B cell (primary cell): ENCODE measurements around the gene LRRC4C. TPM values are rescaled to one million over a fixed set of nuclear protein-coding genes. Genes with fewer than 3 reads are reported as not detected.

ENCODE experiments used
- ATAC-seq: fragments of 200-7000 bp; cut with Tn5 transposase; one replicate; pipeline ENCODE4 v1.10.0; 2021; ENCODE audit warnings: low read depth, mild to moderate bottlenecking, moderate number of reproducible peaks, moderate library complexity
- CTCF ChIA-PET: fragments of 350-600 bp; sonication (Branson Sonifier 250); formaldehyde crosslinking; loops from one replicate; lab custom pipeline; 2021; ENCODE audit warnings: antibody characterized with exemption, inconsistent platforms; lab: Charles Lee
- POLR2A ChIA-PET: fragments of 350-600 bp; sonication (Branson Sonifier 250); formaldehyde crosslinking; loops from one replicate; lab custom pipeline; 2021; ENCODE audit warnings: antibody characterized with exemption; lab: Charles Lee
- DNase-seq: peaks from one replicate; pipeline ENCODE4 v3.0.0; 2013
- H2AFZ ChIP-seq: 2 replicates; pipeline ENCODE4 v1.6.1; 2012; ENCODE audit warnings: mild to moderate bottlenecking, low read depth, low read length; ENCODE audit not compliant: insufficient read depth, poor library complexity, severe bottlenecking
- H3K27ac ChIP-seq, 2 donors: 1 replicate in 1 of 2; 2 replicates in 1 of 2; pipeline ENCODE4 v1.5.1; 2012 to 2013; ENCODE audit warnings: low read length in 2 of 2, mild to moderate bottlenecking in 2 of 2, moderate library complexity in 1 of 2
- H3K27me3 ChIP-seq, 4 experiments: fragments of 200-600 bp in 1 of 4; sonication (generic) in 1 of 4; replicated peaks in 1 of 4; 1 replicate in 2 of 4; 2 replicates in 2 of 4; pipeline versions ENCODE4 v1.6.1 to v1.7.0; 2013 to 2016; ENCODE audit warnings: low read length in 3 of 4, mild to moderate bottlenecking in 2 of 4, mixed read lengths in 1 of 4, moderate library complexity in 1 of 4; ENCODE audit not compliant: insufficient read depth in 4 of 4, control insufficient read depth in 3 of 4; ENCODE audit errors: control extremely low read depth in 1 of 4
- H3K36me3 ChIP-seq, 2 experiments: replicated peaks in 1 of 2; 1 replicate in 1 of 2; 2 replicates in 1 of 2; pipeline versions ENCODE4 v1.6.1 to v1.7.1; 2013; ENCODE audit warnings: low read length in 1 of 2; ENCODE audit not compliant: insufficient read depth in 2 of 2, control insufficient read depth in 1 of 2; ENCODE audit errors: control extremely low read depth in 1 of 2, extremely low read depth in 1 of 2
- H3K4me1 ChIP-seq, 2 donors: fragments of 200-600 bp in 1 of 2; sonication (generic) in 1 of 2; 1 replicate in 1 of 2; 2 replicates in 1 of 2; pipeline versions ENCODE4 v1.5.1 to v1.6.1; 2013 to 2017; ENCODE audit warnings: low read length in 2 of 2; ENCODE audit not compliant: control insufficient read depth in 2 of 2, insufficient read depth in 2 of 2
- H3K4me2 ChIP-seq: replicated peaks from 2 replicates; pipeline ENCODE3; 2012; ENCODE audit warnings: mild to moderate bottlenecking, low read depth, low read length; ENCODE audit not compliant: poor library complexity, severe bottlenecking
- H3K4me3 ChIP-seq, 5 experiments: fragments of 200-600 bp in 1 of 5; sonication (generic) in 1 of 5; 1 replicate in 3 of 5; 2 replicates in 2 of 5; pipeline versions ENCODE4 v1.5.1 to v1.7.0; 2011 to 2016; ENCODE audit warnings: low read length in 4 of 5, mild to moderate bottlenecking in 4 of 5, low read depth in 2 of 5, control low read depth in 1 of 5, moderate library complexity in 1 of 5; ENCODE audit not compliant: insufficient read depth in 1 of 5; ENCODE audit errors: control extremely low read depth in 1 of 5, extremely low read depth in 1 of 5
- H3K79me2 ChIP-seq: fragments of 200-600 bp; sonication (generic); one replicate; pipeline ENCODE4 v1.6.0; 2016; ENCODE audit warnings: low read length; ENCODE audit not compliant: control insufficient read depth, insufficient read depth
- H3K9ac ChIP-seq: fragments of 200-600 bp; sonication (generic); 2 replicates; pipeline ENCODE4 v1.6.1; 2017; ENCODE audit warnings: mild to moderate bottlenecking, low read length, moderate library complexity
- H3K9me3 ChIP-seq, 3 donors: one replicate each; pipeline versions ENCODE4 v1.6.1 to v1.7.1; 2013; ENCODE audit warnings: low read length in 2 of 3; ENCODE audit not compliant: control insufficient read depth in 2 of 3, insufficient read depth in 1 of 3; ENCODE audit errors: control extremely low read depth in 1 of 3
- H4K20me1 ChIP-seq: 2 replicates; pipeline ENCODE4 v1.6.0; 2012; ENCODE audit warnings: mild to moderate bottlenecking, low read length; ENCODE audit not compliant: insufficient read depth, control insufficient read depth, poor library complexity, severe bottlenecking
- H3K27ac Mint-ChIP-seq: one replicate; pipeline ENCODE4 v1.8.0; 2021; ENCODE audit warnings: mixed read lengths
- H3K27me3 Mint-ChIP-seq: one replicate; pipeline ENCODE4 v1.8.0; 2021; ENCODE audit warnings: mixed read lengths
- H3K4me1 Mint-ChIP-seq: one replicate; pipeline ENCODE4 v1.8.0; 2021; ENCODE audit warnings: mixed read lengths
- H3K4me3 Mint-ChIP-seq: one replicate; pipeline ENCODE4 v1.8.0; 2021; ENCODE audit warnings: mixed read lengths
- H3K9me3 Mint-ChIP-seq: one replicate; pipeline ENCODE4 v1.8.0; 2022; ENCODE audit warnings: mixed read lengths; ENCODE audit not compliant: insufficient read depth
- EZH2 ChIP-seq: IDR thresholded peaks from 2 replicates; pipeline ENCODE4 v1.6.1; 2012; ENCODE audit warnings: borderline replicate concordance, low read depth, mild to moderate bottlenecking, moderate library complexity, low read length; ENCODE audit not compliant: insufficient read depth, poor library complexity, severe bottlenecking
- WGBS: methylation state at CpG from one replicate; pipeline ENCODE4 v1.1.5; 2013; ENCODE audit warnings: missing lambda C conversion rate; ENCODE audit not compliant: insufficient coverage; 5-methylcytosine and 5-hydroxymethylcytosine counted together
- intact Hi-C: fragments of 100-400 bp; cut with micrococcal nuclease; formaldehyde crosslinking; loops from one replicate; pipeline ENCODE4 v1.10.0; 2022
- polyA plus RNA-seq: library from polyadenylated mRNA; depleted of rRNA; stranded (reverse); fragments of >200 nt; gene quantifications from 2 replicates; pipeline ENCODE4 v1.2.3, GENCODE V29; 2012
- total RNA-seq, 2 donors: library from RNA; stranded (reverse); fragments of 120-200 nt in 1 of 2; gene quantifications; 1 replicate in 1 of 2; 2 replicates in 1 of 2; pipeline versions ENCODE4 v1.2.3 to v1.2.4, GENCODE V29; 2013 to 2022
- TF ChIP-seq, protein P1 (sequence below): fragments of 200-600 bp; IDR thresholded peaks from one replicate; pipeline ENCODE4 v1.8.0; 2022; ENCODE audit warnings: antibody characterized with exemption, mild to moderate bottlenecking

The LRRC4C gene
- total and polyA plus RNA-seq, 2 donors (not counting 1 experiment from before 2014, with no cell fraction given): 0.57 TPM; not detected in 1

DNA sequence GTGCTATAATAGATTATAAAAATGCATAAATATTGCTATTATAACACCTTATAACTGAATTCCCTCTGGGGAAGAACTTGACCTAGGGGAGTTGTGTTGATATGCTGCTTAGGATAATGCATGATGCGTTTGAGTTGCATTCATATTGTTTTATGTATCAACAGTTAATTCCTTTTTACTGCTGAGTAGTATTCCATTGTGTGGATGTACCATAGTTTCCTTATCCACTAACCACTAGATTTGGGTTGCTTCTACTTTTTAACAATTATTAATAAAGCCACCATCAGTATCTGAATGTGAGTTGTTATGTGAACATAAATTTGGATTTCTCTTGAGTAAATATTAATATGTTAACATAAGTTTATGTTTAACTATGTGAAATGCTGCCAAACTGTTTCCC is 19.7 kb upstream of the LRRC4C start:
- Histone ChIP-seq H3K27me3 (no peaks in the 10 kb centered on the region), H3K27ac (no peak overlapping the region), H3K36me3 (no peaks in the 10 kb centered on the region), H3K4me1 (no peaks in the 10 kb centered on the region), H3K4me2 (no peak overlapping the region), H4K20me1 (no peaks in the 10 kb centered on the region), H3K79me2 (no peaks in the 10 kb centered on the region), H2AFZ (no peak overlapping the region), H3K9me3 (peaks cover 0 to 4% (median 0%) of the 10 kb centered on the region in 3 donors), H3K4me3 (no peak overlapping the region), H3K9ac (no peak overlapping the region)
- TF ChIP-seq EZH2: no peak
- TF ChIP-seq, protein P1, sequence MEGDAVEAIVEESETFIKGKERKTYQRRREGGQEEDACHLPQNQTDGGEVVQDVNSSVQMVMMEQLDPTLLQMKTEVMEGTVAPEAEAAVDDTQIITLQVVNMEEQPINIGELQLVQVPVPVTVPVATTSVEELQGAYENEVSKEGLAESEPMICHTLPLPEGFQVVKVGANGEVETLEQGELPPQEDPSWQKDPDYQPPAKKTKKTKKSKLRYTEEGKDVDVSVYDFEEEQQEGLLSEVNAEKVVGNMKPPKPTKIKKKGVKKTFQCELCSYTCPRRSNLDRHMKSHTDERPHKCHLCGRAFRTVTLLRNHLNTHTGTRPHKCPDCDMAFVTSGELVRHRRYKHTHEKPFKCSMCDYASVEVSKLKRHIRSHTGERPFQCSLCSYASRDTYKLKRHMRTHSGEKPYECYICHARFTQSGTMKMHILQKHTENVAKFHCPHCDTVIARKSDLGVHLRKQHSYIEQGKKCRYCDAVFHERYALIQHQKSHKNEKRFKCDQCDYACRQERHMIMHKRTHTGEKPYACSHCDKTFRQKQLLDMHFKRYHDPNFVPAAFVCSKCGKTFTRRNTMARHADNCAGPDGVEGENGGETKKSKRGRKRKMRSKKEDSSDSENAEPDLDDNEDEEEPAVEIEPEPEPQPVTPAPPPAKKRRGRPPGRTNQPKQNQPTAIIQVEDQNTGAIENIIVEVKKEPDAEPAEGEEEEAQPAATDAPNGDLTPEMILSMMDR: no peak
- CTCF ChIA-PET: no interaction called here
- no peak for ATAC-seq
- intact Hi-C loops: no loop called here
- Mint-ChIP-seq H3K4me1 (no peaks in the 10 kb centered on the region), H3K9me3 (peaks cover 10% of the 10 kb centered on the region), H3K4me3 (no peak overlapping the region), H3K27me3 (no peaks in the 10 kb centered on the region), H3K27ac (no peak overlapping the region)
- no peak for DNase-seq
- POLR2A ChIA-PET: no interaction called here
- no CpG with 5 or more reads among the region's 1 CpG for WGBS

DNA sequence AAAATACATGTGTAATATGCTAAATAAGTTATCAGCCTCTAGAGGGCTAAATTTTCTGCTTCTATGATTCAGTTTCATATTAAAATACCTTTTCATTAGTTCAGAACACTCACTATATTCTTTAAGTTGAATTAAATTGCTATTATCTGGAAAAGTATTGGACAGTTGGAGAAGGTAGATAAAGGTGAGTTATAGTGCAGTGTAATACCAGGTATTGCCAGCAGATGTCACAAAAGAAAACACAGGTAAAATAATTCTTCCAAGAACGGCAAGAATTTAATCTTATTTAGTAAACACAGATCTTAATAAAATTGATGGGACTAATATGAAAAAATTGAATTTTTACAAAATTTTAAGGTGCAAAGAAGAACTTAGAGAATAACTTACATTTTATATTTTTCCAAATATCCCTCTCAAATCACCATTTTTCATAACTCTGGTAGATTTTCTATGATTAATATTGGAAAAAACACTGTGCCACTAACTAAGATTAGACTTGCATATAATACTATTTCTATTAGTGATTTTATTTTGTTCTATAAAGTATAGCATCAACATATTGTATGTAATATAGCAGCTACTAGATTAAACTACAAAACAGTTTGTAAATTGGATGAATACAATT is 1.7 kb upstream of the LRRC4C start:
- ChIA-PET POLR2A (no interaction called here), CTCF (interaction anchor here (0.6 to 1.7 kb wide), 7 partner anchors 21 to 1822 kb away, joined by 3 to 8 read pairs (median 3); no protein-coding TSS in a partner anchor)
- Histone ChIP-seq H3K9me3 (peaks cover 0 to 1% (median 0%) of the 10 kb centered on the region in 3 donors), H4K20me1 (no peaks in the 10 kb centered on the region), H3K36me3 (no peaks in the 10 kb centered on the region), H3K4me2 (no peak overlapping the region), H3K79me2 (no peaks in the 10 kb centered on the region), H3K9ac (no peak overlapping the region), H2AFZ (no peak overlapping the region), H3K27ac (no peak overlapping the region), H3K27me3 (no peaks in the 10 kb centered on the region), H3K4me3 (no peak overlapping the region), H3K4me1 (no peaks in the 10 kb centered on the region)
- Mint-ChIP-seq H3K9me3 (no peaks in the 10 kb centered on the region), H3K4me1 (peaks cover 5% of the 10 kb centered on the region), H3K27me3 (peaks cover 17% of the 10 kb centered on the region), H3K4me3 (no peak overlapping the region), H3K27ac (no peak overlapping the region)
- DNase-seq (peak; percentile 3), ATAC-seq (no peak)
- TF ChIP-seq, protein P1: peak; percentile 87
- no peak for TF ChIP-seq EZH2
- intact Hi-C loops: no loop called here
- WGBS: no CpG with 5 or more reads among the region's 1 CpG
